OCI-LY1 (cell line): ENCODE data around the gene FAU.
A peak's percentile ranks its signal among the peaks of the same experiment; 100 is the strongest.

Experiments
- H2AFZ ChIP-seq: fragments of 200-600 bp; sonication (generic), shearing (Covaris generic); 2 replicates; pipeline ENCODE4 v1.6.0; 2014; ENCODE audit warnings: antibody characterized with exemption, mild to moderate bottlenecking, low read length
- H3F3A ChIP-seq: fragments of 200-600 bp; sonication (generic), shearing (Covaris generic); 2 replicates; pipeline ENCODE4 v1.6.0; 2014; ENCODE audit warnings: mild to moderate bottlenecking, antibody characterized with exemption, low read length, moderate library complexity; ENCODE audit not compliant: insufficient read depth
- H3K27ac ChIP-seq: fragments of 200-600 bp; sonication (generic); 2 replicates; pipeline ENCODE4 v1.5.1; 2014; ENCODE audit warnings: low read length, mixed run types, mild to moderate bottlenecking, low read depth; ENCODE audit not compliant: poor library complexity, severe bottlenecking
- H3K27me3 ChIP-seq: fragments of 200-600 bp; sonication (generic); 2 replicates; pipeline ENCODE4 v1.6.0; 2014; ENCODE audit warnings: antibody characterized with exemption, mild to moderate bottlenecking, low read length, moderate library complexity; ENCODE audit not compliant: insufficient read depth
- H3K36me3 ChIP-seq: fragments of 200-600 bp; sonication (generic); 2 replicates; pipeline ENCODE4 v1.6.1; 2014; ENCODE audit warnings: mild to moderate bottlenecking, antibody characterized with exemption, low read length, moderate library complexity, mixed read lengths; ENCODE audit not compliant: insufficient read depth
- H3K4me1 ChIP-seq: fragments of 200-600 bp; sonication (generic); 2 replicates; pipeline ENCODE4 v1.5.1; 2014; ENCODE audit warnings: mild to moderate bottlenecking, low read length, moderate library complexity; ENCODE audit not compliant: insufficient read depth, severe bottlenecking
- H3K4me2 ChIP-seq: fragments of 200-600 bp; sonication (generic), shearing (Covaris generic); 2 replicates; pipeline ENCODE4 v1.6.1; 2014; ENCODE audit warnings: low read length
- H3K4me3 ChIP-seq: fragments of 200-600 bp; sonication (generic); 2 replicates; pipeline ENCODE4 v1.5.1; 2014; ENCODE audit warnings: low read length, low read depth, mild to moderate bottlenecking, mixed read lengths; ENCODE audit not compliant: poor library complexity, severe bottlenecking
- H3K79me2 ChIP-seq: fragments of 200-600 bp; shearing (Covaris generic); 2 replicates; pipeline ENCODE4 v1.6.1; 2016; ENCODE audit warnings: mixed run types, low read length, mixed read lengths; ENCODE audit not compliant: insufficient read depth
- H3K9ac ChIP-seq: fragments of 200-600 bp; sonication (generic), shearing (Covaris generic); 2 replicates; pipeline ENCODE4 v1.6.1; 2014; ENCODE audit warnings: mild to moderate bottlenecking, low read length, mixed read lengths
- H3K9me2 ChIP-seq: fragments of 200-600 bp; sonication (generic), shearing (Covaris generic); 2 replicates; pipeline ENCODE4 v1.6.1; 2014; ENCODE audit warnings: low read depth, mild to moderate bottlenecking, low read length, mixed read lengths
- H3K9me3 ChIP-seq: fragments of 200-600 bp; shearing (Covaris generic); 2 replicates; pipeline ENCODE4 v1.6.1; 2014; ENCODE audit warnings: low read length, mixed read lengths
- H4K20me1 ChIP-seq: fragments of 200-600 bp; sonication (generic), shearing (Covaris generic); 2 replicates; pipeline ENCODE4 v1.6.0; 2016; ENCODE audit warnings: mild to moderate bottlenecking, low read length; ENCODE audit not compliant: insufficient read depth
- CTCF ChIP-seq: fragments of 200-600 bp; sonication (generic), shearing (Covaris generic); IDR thresholded peaks from 2 replicates; pipeline ENCODE4 v1.5.1; 2017; ENCODE audit warnings: mild to moderate bottlenecking, antibody characterized with exemption, low read length, moderate library complexity, mixed read lengths
- EZH2 ChIP-seq: fragments of 200-600 bp; sonication (generic), shearing (Covaris generic); IDR thresholded peaks from 2 replicates; pipeline ENCODE4 v1.8.0; 2017; ENCODE audit warnings: borderline replicate concordance, mixed run types, mild to moderate bottlenecking, antibody characterized with exemption, low read length, moderate library complexity, mixed read lengths

Gene FAU

GRCh38 chr11:65132238-65132987 lies 10.5 kb upstream of the FAU start:
- Histone ChIP-seq H3K4me1 (peaks cover 50% of the 10 kb centered on the region), H3K4me2 (peak overlapping the region; percentile 93), H3K27me3 (no peaks in the 10 kb centered on the region), H3K4me3 (peak overlapping the region; percentile 95), H3K9me2 (no peaks in the 10 kb centered on the region), H3K36me3 (peaks cover 63% of the 10 kb centered on the region), H3F3A (0 out of 2 replicates have a peak, but pooled peaks cover 7% of the 10 kb centered on the region), H3K27ac (peak overlapping the region; percentile 99), H4K20me1 (no peaks in the 10 kb centered on the region), H3K79me2 (peaks cover 8% of the 10 kb centered on the region; the same call in 1 of the 2 replicates), H2AFZ (no peak overlapping the region), H3K9me3 (no peaks in the 10 kb centered on the region), H3K9ac (peak overlapping the region; percentile 93)
- TF ChIP-seq CTCF (no peak), EZH2 (no peak)

- Histone ChIP-seq H3K4me2 (peak overlapping the region; percentile 93), H3K9ac (peak overlapping the region; percentile 76), H3K79me2 (peaks cover 8% of the 10 kb centered on the region; the same call in 1 of the 2 replicates), H3K27me3 (no peaks in the 10 kb centered on the region), H4K20me1 (no peaks in the 10 kb centered on the region), H3K27ac (peak overlapping the region; percentile 99), H3F3A (0 out of 2 replicates have a peak, but pooled peaks cover 11% of the 10 kb centered on the region), H3K36me3 (peaks cover 68% of the 10 kb centered on the region), H3K4me3 (peak overlapping the region; percentile 95), H2AFZ (no peak overlapping the region), H3K9me2 (no peaks in the 10 kb centered on the region), H3K9me3 (no peaks in the 10 kb centered on the region), H3K4me1 (peaks cover 50% of the 10 kb centered on the region)
- TF ChIP-seq CTCF: no peak
- no peak for TF ChIP-seq EZH2
These were observed 9.9 kb upstream of the FAU start for GRCh38 chr11:65131895-65132237.

GRCh38 chr11:65131417-65131776 lies 9.5 kb upstream of the FAU start:
- H4K20me1 ChIP-seq: no peaks in the 10 kb centered on the region
- H3K27ac ChIP-seq: peak overlapping the region; percentile 99
- no peaks in the 10 kb centered on the region for H3K9me2 ChIP-seq
- peaks cover 14% of the 10 kb centered on the region; the same call in 1 of the 2 replicates for H3F3A ChIP-seq
- peaks cover 48% of the 10 kb centered on the region for H3K4me1 ChIP-seq
- H2AFZ ChIP-seq: no peak overlapping the region
- H3K79me2 ChIP-seq: peaks cover 8% of the 10 kb centered on the region; the same call in 1 of the 2 replicates
- peak overlapping the region; percentile 93 for H3K4me2 ChIP-seq
- H3K4me3 ChIP-seq: peak overlapping the region; percentile 95
- TF ChIP-seq CTCF (no peak), EZH2 (no peak)
- peaks cover 73% of the 10 kb centered on the region for H3K36me3 ChIP-seq
- no peaks in the 10 kb centered on the region for H3K9me3 ChIP-seq
- H3K27me3 ChIP-seq: no peaks in the 10 kb centered on the region
- peak overlapping the region; percentile 76 for H3K9ac ChIP-seq
